ENCODE measurements around the gene PSMG3. TPM values are rescaled to one million over a fixed set of nuclear protein-coding genes. Genes with fewer than 3 reads are reported as not detected.

Gene PSMG3
- total RNA-seq, 1 experiment from 2014 or later: 63.0 TPM

GRCh38 chr7:1545417-1546246, 24.2 kb downstream of the PSMG3 start:
- no peaks in the 10 kb centered on the region for H3K27me3 Mint-ChIP-seq (ENCODE audit: low read depth)
- Histone ChIP-seq H3K4ac (ENCODE audit: low read depth, low read length) (no peak overlapping the region), H3K9ac (ENCODE audit: extremely low read depth, insufficient read length, low read length) (no peak overlapping the region), H4K8ac (replicated peaks; ENCODE audit: insufficient read length, low read depth, low read length) (no peak overlapping the region), H4K5ac (ENCODE audit: insufficient read length, low read depth, low read length) (no peak overlapping the region), H3K56ac (ENCODE audit: insufficient read length, low read depth, low read length) (no peak overlapping the region), H3K79me2 (ENCODE audit: insufficient read depth, low read length) (no peaks in the 10 kb centered on the region), H2BK12ac (ENCODE audit: insufficient read length, low read depth, low read length) (no peak overlapping the region), H3K18ac (ENCODE audit: insufficient read length, low read depth, low read length) (no peak overlapping the region), H2BK20ac (ENCODE audit: low read depth, low read length, poor library complexity, severe bottlenecking) (no peak overlapping the region), H2BK15ac (ENCODE audit: low read depth, low read length) (no peak overlapping the region), H3K23me2 (ENCODE audit: insufficient read length, low read depth, low read length, poor library complexity, severe bottlenecking) (no peaks in the 10 kb centered on the region), H3K79me1 (ENCODE audit: insufficient read depth, low read depth, low read length, poor library complexity, severe bottlenecking) (no peaks in the 10 kb centered on the region), H4K91ac (ENCODE audit: insufficient read length, low read depth, low read length) (no peak overlapping the region), H3K27ac (ENCODE audit: insufficient read length, low read depth, low read length) (no peak overlapping the region), H3K23ac (ENCODE audit: insufficient read length, low read depth, low read length) (no peak overlapping the region), H3K14ac (ENCODE audit: insufficient read depth, low read length) (no peak overlapping the region), H2BK120ac (ENCODE audit: low read depth, low read length, poor library complexity, severe bottlenecking) (no peak overlapping the region), H4K20me1 (ENCODE audit: control insufficient read depth, insufficient read depth, insufficient read length) (no peaks in the 10 kb centered on the region), H2AK5ac (ENCODE audit: insufficient read length, low read length) (no peak overlapping the region), H3T11ph (ENCODE audit: low read length) (no peak overlapping the region), H3K9me3 (ENCODE audit: control insufficient read depth, low read depth, low read length) (no peaks in the 10 kb centered on the region), H3K27me3 (ENCODE audit: insufficient read depth, low read length) (no peaks in the 10 kb centered on the region), H3K4me2 (ENCODE audit: insufficient read depth, insufficient read length, low read length) (no peak overlapping the region), H2AFZ (ENCODE audit: low read length) (no peak overlapping the region), H2BK5ac (ENCODE audit: insufficient read length, low read length) (no peak overlapping the region), H3K4me1 (ENCODE audit: insufficient read depth, low read length) (no peaks in the 10 kb centered on the region)
- no peaks in the 10 kb centered on the region; a peak in 1 of 5 replicates for H3K9me3 Mint-ChIP-seq
- no peak overlapping the region; a peak in 1 of 7 replicates for H3K27ac Mint-ChIP-seq
- WGBS (ENCODE audit: extremely low coverage, insufficient read length, low lambda C conversion rate): no CpG with 5 or more reads among the region's 40 CpGs
- no peak overlapping the region for H3K4me3 Mint-ChIP-seq
- peaks cover 2 to 8% (median 3%) of the 10 kb centered on the region in 3 experiments; a peak in 3 of 7 replicates for H3K36me3 Mint-ChIP-seq (ENCODE audit: insufficient read depth in 1 of 3, low read depth in 3 of 3)
- TF ChIP-seq CTCF (conservative IDR thresholded peaks at IDR 0.05): no peak
- no peaks in the 10 kb centered on the region for H3K4me1 Mint-ChIP-seq
- DNase-seq: no peak

All from H9 (cell line).